ENCODE measurements around the gene SIRT7.

Gene SIRT7

GRCh38 chr17:81863123-81863675 is 54.8 kb downstream of the SIRT7 start:
- H3K4me3 ChIP-seq (replicated peaks; ENCODE audit: insufficient read depth, low read length), result peak overlapping the region; percentile 2
- no peaks in the 10 kb centered on the region for H3K27me3 ChIP-seq (ENCODE audit: insufficient read depth, poor library complexity, severe bottlenecking)
- peak overlapping the region; percentile 96 for H3K27ac ChIP-seq (replicated peaks)
- no peak for TF ChIP-seq REST (IDR thresholded peaks at IDR 0.05; ENCODE audit: insufficient replicate concordance, low read depth)
- peak; percentile 88 for TF ChIP-seq POLR2AphosphoS5 (IDR thresholded peaks at IDR 0.05; ENCODE audit: low read depth)
- DNase-seq (ENCODE audit: low read depth in 1 of 2, low spot score in 1 of 2), result peak in 1 of 2 experiments; percentile 87

Measured in HL-60 (cell line).